Adrenal gland (tissue), 12 donors: ENCODE results near the gene SCAPER. TPM values are rescaled to one million over a fixed set of nuclear protein-coding genes. Genes with fewer than 3 reads are reported as not detected.

Experiments
- DNase-seq, 7 donors: peaks; one replicate each; pipeline ENCODE4 v3.0.0-alpha.2; 2019 to 2020
- H3K27ac ChIP-seq, 5 donors: fragments of 200-600 bp; sonication (generic) in 4 of 5; 1 replicate in 3 of 5; 2 replicates in 2 of 5; pipeline versions ENCODE4 v1.5.1 to v1.8.0; 2016 to 2020; ENCODE audit warnings: mild to moderate bottlenecking in 1 of 5
- H3K27me3 ChIP-seq: fragments of 200-600 bp; 2 replicates; pipeline ENCODE4 v1.8.0; 2021
- H3K36me3 ChIP-seq, 2 donors: fragments of 200-600 bp; replicated peaks in 1 of 2; 1 replicate in 1 of 2; 2 replicates in 1 of 2; pipeline versions ENCODE4 v1.5.1 to v1.8.0; 2018 to 2022
- H3K4me1 ChIP-seq, 2 donors: fragments of 200-600 bp; replicated peaks in 1 of 2; 1 replicate in 1 of 2; 2 replicates in 1 of 2; pipeline versions ENCODE4 v1.5.1 to v1.8.0; 2018 to 2021
- H3K4me3 ChIP-seq, 4 donors: fragments of 200-600 bp; sonication (generic) in 3 of 4; one replicate each; pipeline ENCODE4 v1.5.1; 2016 to 2018
- H3K9me3 ChIP-seq, 3 donors: fragments of 200-600 bp; sonication (generic) in 1 of 3; replicated peaks in 1 of 3; 1 replicate in 2 of 3; 2 replicates in 1 of 3; pipeline versions ENCODE4 v1.5.1 to v1.8.0; 2016 to 2021
- POLR2A ChIP-seq, 2 donors: fragments of 450-650 bp; IDR thresholded peaks; one replicate each; pipeline ENCODE4 v1.6.1; 2017; ENCODE audit warnings: antibody characterized with exemption in 2 of 2, mild to moderate bottlenecking in 2 of 2, moderate library complexity in 1 of 2
- WGBS, 4 donors: extraction: QIAGEN DNeasy Blood & Tissue Kit in 2 of 4; methylation state at CpG; one replicate each; pipeline versions ENCODE4 v1.1.5 to v1.1.7; 2013 to 2017; 5-methylcytosine and 5-hydroxymethylcytosine counted together
- intact Hi-C, 2 donors: fragments of 100-400 bp; cut with DNase I; formaldehyde crosslinking; loops; one replicate each; pipeline versions ENCODE4 v1.14.1 to v1.15.0; 2022 to 2023
- polyA plus RNA-seq, 3 donors: library from polyadenylated mRNA; stranded (reverse); fragments of 200-250 nt in 2 of 3; fragments of 350-450 nt in 1 of 3; fragmentation: Illumina TruSeq in 1 of 3; extraction: RNeasy Lipid Tissue Mini Kit (QIAGEN cat#74804) in 1 of 3; gene quantifications; one replicate each; pipeline ENCODE4 v1.2.3, GENCODE V29; 2013 to 2014
- total RNA-seq, 9 donors: library from RNA; depleted of rRNA in 4 of 9; stranded (reverse); fragments of >200 nt in 4 of 9; fragments of 120-200 nt in 1 of 9; fragmentation: NEBNext Ultra II Directional in 1 of 9; extraction: Animal tissue kit (Norgen Biotek cat#: 25700) in 1 of 9; gene quantifications; one replicate each; pipeline versions ENCODE4 v1.1.0 to v1.2.4, GENCODE V29; 2013 to 2023
- TF ChIP-seq, protein P1 (sequence below), 6 experiments: fragments of 450-650 bp in 4 of 6; fragments of 200-600 bp in 2 of 6; sonication (generic) in 1 of 6; IDR thresholded peaks; 1 replicate in 5 of 6; 2 replicates in 1 of 6; pipeline versions ENCODE4 v1.5.1 to v1.8.0; 2016 to 2021; ENCODE audit warnings: antibody characterized with exemption in 6 of 6, mild to moderate bottlenecking in 2 of 6, moderate library complexity in 1 of 6
- donor health status: healthy with polysubstance abuse.
- donor health status: Bipolar disorder and iron deficiency.
- donor health status: DM: yes; HTN: yes; CAD: no.
- donor health status: DM: no; HTN: no; CAD: no.
- donor health status: DM: no; HTN: no; CAD: no.
- donor health status: DM: yes; HTN: yes; CAD: no.

Gene SCAPER
- total and polyA plus RNA-seq, 12 donors: 3.9 to 95.3 (median 24.1) TPM

- no peak overlapping the region for H3K4me3 ChIP-seq
- intact Hi-C loops: no loop called here
- H3K4me1 ChIP-seq: peaks cover 0 to 4% of the 10 kb centered on the region in 2 donors
- no peaks in the 10 kb centered on the region for H3K36me3 ChIP-seq
- no peaks in the 10 kb centered on the region for H3K9me3 ChIP-seq
- H3K27ac ChIP-seq: no peak overlapping the region
- no peak for DNase-seq
- H3K27me3 ChIP-seq: no peaks in the 10 kb centered on the region
- 53 to 64% (median 61%) methylated on average over 3 of the region's 3 CpGs for WGBS, 4 donors
- no peak for TF ChIP-seq POLR2A (IDR thresholded peaks at IDR 0.05)
- TF ChIP-seq, protein P1, sequence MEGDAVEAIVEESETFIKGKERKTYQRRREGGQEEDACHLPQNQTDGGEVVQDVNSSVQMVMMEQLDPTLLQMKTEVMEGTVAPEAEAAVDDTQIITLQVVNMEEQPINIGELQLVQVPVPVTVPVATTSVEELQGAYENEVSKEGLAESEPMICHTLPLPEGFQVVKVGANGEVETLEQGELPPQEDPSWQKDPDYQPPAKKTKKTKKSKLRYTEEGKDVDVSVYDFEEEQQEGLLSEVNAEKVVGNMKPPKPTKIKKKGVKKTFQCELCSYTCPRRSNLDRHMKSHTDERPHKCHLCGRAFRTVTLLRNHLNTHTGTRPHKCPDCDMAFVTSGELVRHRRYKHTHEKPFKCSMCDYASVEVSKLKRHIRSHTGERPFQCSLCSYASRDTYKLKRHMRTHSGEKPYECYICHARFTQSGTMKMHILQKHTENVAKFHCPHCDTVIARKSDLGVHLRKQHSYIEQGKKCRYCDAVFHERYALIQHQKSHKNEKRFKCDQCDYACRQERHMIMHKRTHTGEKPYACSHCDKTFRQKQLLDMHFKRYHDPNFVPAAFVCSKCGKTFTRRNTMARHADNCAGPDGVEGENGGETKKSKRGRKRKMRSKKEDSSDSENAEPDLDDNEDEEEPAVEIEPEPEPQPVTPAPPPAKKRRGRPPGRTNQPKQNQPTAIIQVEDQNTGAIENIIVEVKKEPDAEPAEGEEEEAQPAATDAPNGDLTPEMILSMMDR (IDR thresholded peaks at IDR 0.05): no peak
Measured at GRCh38 chr15:76844096-76844495, 61.0 kb downstream of the SCAPER start.

DNA sequence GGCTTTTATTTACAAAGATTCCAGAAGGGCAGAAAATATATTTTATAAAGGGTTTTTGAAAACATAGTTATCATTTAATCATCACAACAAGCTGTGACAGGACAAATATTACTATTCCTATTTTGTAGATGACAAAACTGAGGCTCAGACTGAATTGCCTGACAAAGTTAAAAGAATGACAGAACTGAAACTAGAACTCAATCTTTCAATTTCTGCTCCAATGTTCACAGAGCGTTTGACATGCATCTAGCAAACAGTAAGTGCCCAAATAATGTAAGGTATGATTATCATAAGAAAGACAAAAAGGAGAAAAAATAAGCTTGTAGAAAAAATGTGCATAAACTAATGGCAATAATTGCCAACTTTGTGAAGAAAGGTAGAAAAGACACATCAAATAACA is 61.9 kb downstream of the SCAPER start:
- Histone ChIP-seq H3K4me1 (peaks cover 0 to 4% of the 10 kb centered on the region in 2 donors), H3K36me3 (no peaks in the 10 kb centered on the region), H3K27me3 (no peaks in the 10 kb centered on the region), H3K27ac (no peak overlapping the region), H3K4me3 (no peak overlapping the region), H3K9me3 (no peaks in the 10 kb centered on the region)
- no peak for DNase-seq
- WGBS, 4 donors: 71 to 88% (median 85%) methylated on average over 1 of the region's 1 CpG
- no peak for TF ChIP-seq POLR2A (IDR thresholded peaks at IDR 0.05)
- TF ChIP-seq, protein P1 (IDR thresholded peaks at IDR 0.05): no peak
- intact Hi-C loops: no loop called here

- Histone ChIP-seq H3K27ac (no peak overlapping the region), H3K9me3 (no peaks in the 10 kb centered on the region), H3K4me3 (no peak overlapping the region), H3K36me3 (no peaks in the 10 kb centered on the region), H3K4me1 (peaks cover 0 to 4% of the 10 kb centered on the region in 2 donors), H3K27me3 (no peaks in the 10 kb centered on the region)
- DNase-seq: peak in 2 of 7 donors; percentile 12 to 19
- TF ChIP-seq, protein P1 (IDR thresholded peaks at IDR 0.05): peak; percentile 30 to 63 (median 52)
- no peak for TF ChIP-seq POLR2A (IDR thresholded peaks at IDR 0.05)
- 44 to 47% (median 46%) methylated on average over 5 of the region's 5 CpGs for WGBS, 4 donors
- intact Hi-C loops: no loop called here
Measured at GRCh38 chr15:76840830-76841460, 64.2 kb downstream of the SCAPER start.

DNA sequence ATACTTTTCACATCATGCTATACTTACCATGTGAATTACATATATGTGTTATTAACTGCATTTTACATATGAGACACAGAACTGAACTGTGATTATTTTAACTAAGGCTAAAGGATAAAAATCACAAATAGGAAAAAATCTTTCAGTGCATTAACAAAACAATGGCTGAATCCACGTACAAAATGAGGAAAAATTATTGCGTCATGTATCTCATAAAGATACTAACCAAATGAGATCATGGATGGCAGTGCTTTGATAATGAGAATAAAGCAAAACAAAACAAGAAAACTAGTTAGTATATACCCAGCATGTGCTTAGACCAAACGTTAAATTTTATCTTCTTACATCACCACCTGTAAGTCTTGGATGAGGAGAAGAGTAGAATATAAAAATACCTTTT is 66.0 kb downstream of the SCAPER start:
- intact Hi-C loops: loop anchor here in 1 of 2 donors (10.0 kb wide), 1 partner anchor 644 kb away; no protein-coding TSS in a partner anchor
- WGBS, 4 donors: 78 to 87% (median 82%) methylated on average over 3 of the region's 3 CpGs
- Histone ChIP-seq H3K27ac (no peak overlapping the region), H3K4me3 (no peak overlapping the region), H3K36me3 (no peaks in the 10 kb centered on the region), H3K27me3 (no peaks in the 10 kb centered on the region), H3K4me1 (peaks cover 0 to under 1% of the 10 kb centered on the region in 2 donors), H3K9me3 (no peaks in the 10 kb centered on the region)
- DNase-seq: no peak
- no peak for TF ChIP-seq POLR2A (IDR thresholded peaks at IDR 0.05)
- TF ChIP-seq, protein P1 (IDR thresholded peaks at IDR 0.05): no peak
